Spleen (tissue), 11 donors: ENCODE results near the gene NEK9. TPM values are rescaled to one million over a fixed set of nuclear protein-coding genes. Genes with fewer than 3 reads are reported as not detected.
"Not testable (repeated sequence)": the region's sequence is repeated elsewhere in the genome, so short reads cannot be mapped to it uniquely, and the experiment has no call there.

Source experiments
- DNase-seq: peaks from one replicate; pipeline ENCODE4 v3.0.0-alpha.2; 2020
- H3K27ac ChIP-seq, 8 donors: fragments of 200-600 bp; sonication (generic) in 7 of 8; 1 replicate in 4 of 8; 2 replicates in 4 of 8; pipeline versions ENCODE4 v1.5.0 to v1.8.0; 2016 to 2021; ENCODE audit warnings: inconsistent platforms in 4 of 8, mild to moderate bottlenecking in 4 of 8, moderate library complexity in 1 of 8
- H3K27me3 ChIP-seq, 7 donors: fragments of 200-600 bp; sonication (generic) in 6 of 7; replicated peaks in 1 of 7; 1 replicate in 4 of 7; 2 replicates in 3 of 7; pipeline versions ENCODE4 v1.5.0 to v1.8.0; 2016 to 2021; ENCODE audit warnings: inconsistent platforms in 3 of 7, mild to moderate bottlenecking in 1 of 7
- H3K36me3 ChIP-seq, 6 donors: fragments of 200-600 bp; sonication (generic) in 5 of 6; 1 replicate in 4 of 6; 2 replicates in 2 of 6; pipeline versions ENCODE4 v1.5.0 to v1.8.0; 2016 to 2021; ENCODE audit warnings: inconsistent platforms in 2 of 6
- H3K4me1 ChIP-seq, 6 donors: fragments of 200-600 bp; sonication (generic) in 5 of 6; 1 replicate in 3 of 6; 2 replicates in 3 of 6; pipeline versions ENCODE4 v1.5.0 to v1.8.0; 2016 to 2021; ENCODE audit warnings: inconsistent platforms in 3 of 6
- H3K4me3 ChIP-seq, 8 donors: fragments of 200-600 bp; sonication (generic) in 7 of 8; 1 replicate in 4 of 8; 2 replicates in 4 of 8; pipeline versions ENCODE4 v1.5.0 to v1.8.0; 2016 to 2021; ENCODE audit warnings: inconsistent platforms in 4 of 8, mild to moderate bottlenecking in 4 of 8, moderate library complexity in 2 of 8
- H3K9me3 ChIP-seq, 8 donors: fragments of 200-600 bp; sonication (generic) in 7 of 8; 1 replicate in 4 of 8; 2 replicates in 4 of 8; pipeline versions ENCODE4 v1.5.0 to v1.8.0; 2016 to 2021; ENCODE audit warnings: inconsistent platforms in 4 of 8
- POLR2A ChIP-seq, 3 donors: fragments of 450-650 bp; IDR thresholded peaks; one replicate each; pipeline ENCODE4 v1.5.1; 2017; ENCODE audit warnings: antibody characterized with exemption in 3 of 3, mild to moderate bottlenecking in 1 of 3
- POLR2AphosphoS5 ChIP-seq, 3 donors: sonication (generic); formaldehyde crosslinking; IDR thresholded peaks; one replicate each; pipeline ENCODE4 v1.5.1; 2017; ENCODE audit warnings: antibody characterized with exemption in 3 of 3
- WGBS, 5 donors: extraction: QIAGEN DNeasy Blood & Tissue Kit in 3 of 5; methylation state at CpG; one replicate each; pipeline versions ENCODE4 v1.1.5 to v1.1.7; 2013 to 2018; 5-methylcytosine and 5-hydroxymethylcytosine counted together
- intact Hi-C: fragments of 100-400 bp; cut with DNase I; formaldehyde crosslinking; loops from one replicate; pipeline ENCODE4 v1.15.0; 2023; ENCODE audit warnings: low total_unique reads
- polyA plus RNA-seq, 3 donors: library from polyadenylated mRNA; stranded (reverse); fragments of 200-250 nt; gene quantifications; one replicate each; pipeline ENCODE4 v1.2.1, GENCODE V29; 2013
- total RNA-seq, 7 donors: library from RNA; depleted of rRNA in 3 of 7; stranded (reverse); fragments of >200 nt in 3 of 7; fragmentation: NEBNext Ultra II Directional in 4 of 7; extraction: Animal tissue kit (Norgen Biotek cat#: 25700) in 4 of 7; gene quantifications; one replicate each; pipeline versions ENCODE4 v1.1.0 to v1.2.1, GENCODE V29; 2016 to 2021
- TF ChIP-seq, protein P1 (sequence below), 11 experiments: fragments of 200-600 bp in 7 of 11; fragments of 450-650 bp in 4 of 11; sonication (generic) in 4 of 11; IDR thresholded peaks in 8 of 11; conservative IDR thresholded peaks in 3 of 11; 1 replicate in 7 of 11; 2 replicates in 4 of 11; pipeline versions ENCODE4 v1.4.0 to v1.8.0; 2016 to 2021; ENCODE audit warnings: antibody characterized with exemption in 11 of 11, inconsistent platforms in 4 of 11, mild to moderate bottlenecking in 1 of 11
- donor health status: healthy with polysubstance abuse.
- donor health status: DM: no; HTN: no; CAD: no; lungs with moderate emphysema.
- donor health status: DM: no; HTN: no; CAD: no.
- donor health status: Bipolar disorder and iron deficiency.
- donor health status: healthy.
- donor health status: DM: no; HTN: no; CAD: no.
- donor health status: DM: yes; HTN: yes; CAD: no.

NEK9 gene
- total and polyA plus RNA-seq, 10 donors = 31.7 to 102 (median 72.0) TPM

DNA sequence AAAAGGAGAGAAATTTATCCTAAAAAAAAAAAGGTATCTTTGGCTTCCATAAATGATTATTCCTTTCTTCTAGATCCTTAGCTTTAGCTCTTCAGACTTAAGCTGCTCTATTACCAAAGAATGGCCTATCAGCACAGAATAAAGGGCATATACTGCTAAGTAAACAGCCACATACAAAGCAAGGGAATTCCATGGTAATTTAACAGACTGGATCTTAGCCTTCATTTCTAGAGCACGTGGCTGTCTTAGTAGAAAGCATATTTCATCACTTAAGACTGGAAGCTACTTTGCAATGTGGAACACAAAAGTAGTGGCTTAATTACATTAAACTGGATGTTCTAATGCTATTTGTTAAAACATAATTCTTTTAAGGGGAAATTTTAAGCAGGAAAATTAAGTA is 26.4 kb upstream of the NEK9 start:
- TF ChIP-seq, protein P1, sequence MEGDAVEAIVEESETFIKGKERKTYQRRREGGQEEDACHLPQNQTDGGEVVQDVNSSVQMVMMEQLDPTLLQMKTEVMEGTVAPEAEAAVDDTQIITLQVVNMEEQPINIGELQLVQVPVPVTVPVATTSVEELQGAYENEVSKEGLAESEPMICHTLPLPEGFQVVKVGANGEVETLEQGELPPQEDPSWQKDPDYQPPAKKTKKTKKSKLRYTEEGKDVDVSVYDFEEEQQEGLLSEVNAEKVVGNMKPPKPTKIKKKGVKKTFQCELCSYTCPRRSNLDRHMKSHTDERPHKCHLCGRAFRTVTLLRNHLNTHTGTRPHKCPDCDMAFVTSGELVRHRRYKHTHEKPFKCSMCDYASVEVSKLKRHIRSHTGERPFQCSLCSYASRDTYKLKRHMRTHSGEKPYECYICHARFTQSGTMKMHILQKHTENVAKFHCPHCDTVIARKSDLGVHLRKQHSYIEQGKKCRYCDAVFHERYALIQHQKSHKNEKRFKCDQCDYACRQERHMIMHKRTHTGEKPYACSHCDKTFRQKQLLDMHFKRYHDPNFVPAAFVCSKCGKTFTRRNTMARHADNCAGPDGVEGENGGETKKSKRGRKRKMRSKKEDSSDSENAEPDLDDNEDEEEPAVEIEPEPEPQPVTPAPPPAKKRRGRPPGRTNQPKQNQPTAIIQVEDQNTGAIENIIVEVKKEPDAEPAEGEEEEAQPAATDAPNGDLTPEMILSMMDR (IDR thresholded peaks at IDR 0.05 in 8 of 11, conservative IDR thresholded peaks at IDR 0.05 in 3 of 11) = no peak
- TF ChIP-seq POLR2A (IDR thresholded peaks at IDR 0.05) (no peak), POLR2AphosphoS5 (IDR thresholded peaks at IDR 0.05) (no peak)
- no peaks in the 10 kb centered on the region for H3K27me3 ChIP-seq
- peaks cover 0 to 41% (median 19%) of the 10 kb centered on the region in 6 donors for H3K36me3 ChIP-seq
- H3K27ac ChIP-seq = no peak overlapping the region
- DNase-seq = no peak
- 60 to 93% (median 75%) methylated on average over 1 of the region's 1 CpG for WGBS, 5 donors
- H3K4me3 ChIP-seq = no peak overlapping the region
- intact Hi-C loops = no loop called here
- no peaks in the 10 kb centered on the region for H3K9me3 ChIP-seq
- H3K4me1 ChIP-seq = peaks cover 3 to 89% (median 18%) of the 10 kb centered on the region in 6 donors

- peaks cover 3 to 89% (median 25%) of the 10 kb centered on the region in 6 donors for H3K4me1 ChIP-seq
- no peaks in the 10 kb centered on the region for H3K9me3 ChIP-seq
- no peaks in the 10 kb centered on the region for H3K27me3 ChIP-seq
- no peak overlapping the region for H3K4me3 ChIP-seq
- no peak overlapping the region for H3K27ac ChIP-seq
- 82 to 98% (median 95%) methylated on average over 1 of the region's 1 CpG for WGBS, 5 donors
- no peak for DNase-seq
- intact Hi-C loops = no loop called here
- peaks cover 0 to 50% (median 19%) of the 10 kb centered on the region in 6 donors for H3K36me3 ChIP-seq
- TF ChIP-seq, protein P1 (IDR thresholded peaks at IDR 0.05 in 8 of 11, conservative IDR thresholded peaks at IDR 0.05 in 3 of 11) = no peak
- no peak for TF ChIP-seq POLR2A (IDR thresholded peaks at IDR 0.05)
- no peak for TF ChIP-seq POLR2AphosphoS5 (IDR thresholded peaks at IDR 0.05)
Measured at GRCh38 chr14:75151851-75152250, 25.0 kb upstream of the NEK9 start.

- DNase-seq, H3K4me3 ChIP-seq, H3K27me3 ChIP-seq, intact Hi-C loops, H3K9me3 ChIP-seq: not testable (repeated sequence)
- Histone ChIP-seq H3K27ac (peak overlapping the region in 2 of 8 donors; percentile 12 to 55), H3K36me3 (peaks cover 0 to 61% (median 19%) of the 10 kb centered on the region in 6 donors), H3K4me1 (peaks cover 3 to 89% (median 36%) of the 10 kb centered on the region in 6 donors)
- 80 to 98% (median 91%) methylated on average over 6 of the region's 6 CpGs for WGBS, 5 donors
Measured at GRCh38 chr14:75150637-75151036, 23.8 kb upstream of the NEK9 start.

DNA sequence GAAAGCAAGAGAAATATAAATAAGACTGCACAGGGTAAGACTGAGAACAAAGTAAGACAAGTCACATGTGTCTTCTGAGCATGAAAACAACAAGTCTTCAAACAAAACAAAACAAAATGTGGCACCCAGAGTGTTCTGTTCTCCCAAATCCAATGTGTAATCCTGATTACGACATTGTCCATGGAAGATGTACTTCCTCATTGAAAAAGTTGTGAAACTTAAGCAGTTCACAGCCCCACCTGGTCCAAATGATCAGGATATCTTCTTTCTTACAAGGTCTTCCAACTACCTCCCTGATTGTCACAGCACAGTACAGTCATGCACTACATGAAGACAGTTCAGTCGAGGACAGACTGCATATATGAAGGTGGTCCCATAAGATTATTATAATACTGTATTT is 23.3 kb upstream of the NEK9 start:
- Histone ChIP-seq H3K4me1 (peaks cover 5 to 89% (median 40%) of the 10 kb centered on the region in 6 donors), H3K36me3 (peaks cover 0 to 66% (median 19%) of the 10 kb centered on the region in 6 donors), H3K27ac (peak overlapping the region in 2 of 8 donors; percentile 12 to 55), H3K9me3 (no peaks in the 10 kb centered on the region), H3K4me3 (no peak overlapping the region), H3K27me3 (no peaks in the 10 kb centered on the region)
- DNase-seq = no peak
- intact Hi-C loops = no loop called here
- no peak for TF ChIP-seq POLR2A (IDR thresholded peaks at IDR 0.05)
- TF ChIP-seq, protein P1 (IDR thresholded peaks at IDR 0.05 in 8 of 11, conservative IDR thresholded peaks at IDR 0.05 in 3 of 11) = no peak
- TF ChIP-seq POLR2AphosphoS5 (IDR thresholded peaks at IDR 0.05) = no peak
- 72 to 92% (median 80%) methylated on average over 2 of the region's 2 CpGs for WGBS, 5 donors
